Kidney (tissue), 14 donors: ENCODE data around the gene COLEC12. TPM values are rescaled to one million over a fixed set of nuclear protein-coding genes. Genes with fewer than 3 reads are reported as not detected.
A peak's percentile ranks its signal among the peaks of the same experiment; 100 is the strongest.

Source experiments
- DNase-seq, 5 donors: peaks; one replicate each; pipeline ENCODE4 v3.0.0-alpha.2; 2013 to 2020
- FAIRE-seq: peaks from 2 replicates; lab custom pipeline; 2012; peaks lifted over from hg19 to GRCh38; lab: Jason Lieb, UNC
- H3K27ac ChIP-seq, 2 donors: one replicate each; pipeline ENCODE4 v1.7.0; 2013; ENCODE audit warnings: low read depth in 2 of 2, low read length in 2 of 2, inconsistent platforms in 1 of 2
- H3K27me3 ChIP-seq: one replicate; pipeline ENCODE4 v1.7.1; 2013; ENCODE audit warnings: low read length, inconsistent platforms; ENCODE audit not compliant: control insufficient read depth, insufficient read depth
- H3K36me3 ChIP-seq, 3 donors: one replicate each; pipeline versions ENCODE4 v1.7.0 to v1.7.1; 2013; ENCODE audit warnings: low read length in 3 of 3, control low read depth in 1 of 3, inconsistent platforms in 1 of 3; ENCODE audit not compliant: insufficient read depth in 3 of 3, control insufficient read depth in 2 of 3
- H3K4me1 ChIP-seq, 3 donors: one replicate each; pipeline versions ENCODE4 v1.7.0 to v1.7.1; 2013; ENCODE audit warnings: low read length in 3 of 3, inconsistent platforms in 1 of 3, low read depth in 1 of 3; ENCODE audit not compliant: control insufficient read depth in 2 of 3, insufficient read depth in 2 of 3
- H3K4me3 ChIP-seq, 3 donors: one replicate each; pipeline versions ENCODE4 v1.7.0 to v1.8.1; 2013; ENCODE audit warnings: low read length in 3 of 3, control low read depth in 1 of 3, inconsistent platforms in 1 of 3
- H3K9ac ChIP-seq, 3 donors: one replicate each; pipeline versions ENCODE4 v1.7.0 to v1.7.1; 2013; ENCODE audit warnings: low read length in 3 of 3, control low read depth in 1 of 3, inconsistent platforms in 1 of 3
- H3K9me3 ChIP-seq, 3 donors: one replicate each; pipeline versions ENCODE4 v1.7.0 to v1.7.1; 2013; ENCODE audit warnings: low read length in 3 of 3, control low read depth in 1 of 3, inconsistent platforms in 1 of 3; ENCODE audit not compliant: control insufficient read depth in 2 of 3, insufficient read depth in 1 of 3
- intact Hi-C: fragments of 100-400 bp; cut with DNase I; formaldehyde crosslinking; loops from one replicate; pipeline ENCODE4 v1.11.1; 2022
- polyA plus RNA-seq: library from polyadenylated mRNA; stranded (reverse); fragments of 350-450 nt; fragmentation: Illumina TruSeq; extraction: RNeasy Lipid Tissue Mini Kit (QIAGEN cat#74804); gene quantifications from one replicate; pipeline ENCODE4 v1.2.3, GENCODE V29; 2014; ENCODE audit warnings: low read depth, low replicate concordance; ENCODE audit not compliant: insufficient read depth
- total RNA-seq: library from RNA; stranded (reverse); fragmentation: NEBNext Ultra II Directional; extraction: Animal tissue kit (Norgen Biotek cat#: 25700); gene quantifications from one replicate; pipeline ENCODE4 v1.2.1, GENCODE V29; 2021
- TF ChIP-seq, protein P1 (sequence below): IDR thresholded peaks from 3 replicates; pipeline ENCODE4 v1.5.1; 2012; ENCODE audit warnings: mild to moderate bottlenecking, moderate library complexity, borderline replicate concordance; ENCODE audit not compliant: insufficient read depth; ENCODE audit errors: extremely low read depth
- donor health status: control.
- donor health status: control.
- donor health status: control.
- donor health status: control.
- donor health status: control.
- donor health status: DM: yes; HTN: yes; CAD: no.
- donor health status: Normal renal cell carcinoma (clear cell type).

Gene COLEC12
- total and polyA plus RNA-seq, 2 donors from 2014 or later, result 1.3 to 7.4 TPM

DNA sequence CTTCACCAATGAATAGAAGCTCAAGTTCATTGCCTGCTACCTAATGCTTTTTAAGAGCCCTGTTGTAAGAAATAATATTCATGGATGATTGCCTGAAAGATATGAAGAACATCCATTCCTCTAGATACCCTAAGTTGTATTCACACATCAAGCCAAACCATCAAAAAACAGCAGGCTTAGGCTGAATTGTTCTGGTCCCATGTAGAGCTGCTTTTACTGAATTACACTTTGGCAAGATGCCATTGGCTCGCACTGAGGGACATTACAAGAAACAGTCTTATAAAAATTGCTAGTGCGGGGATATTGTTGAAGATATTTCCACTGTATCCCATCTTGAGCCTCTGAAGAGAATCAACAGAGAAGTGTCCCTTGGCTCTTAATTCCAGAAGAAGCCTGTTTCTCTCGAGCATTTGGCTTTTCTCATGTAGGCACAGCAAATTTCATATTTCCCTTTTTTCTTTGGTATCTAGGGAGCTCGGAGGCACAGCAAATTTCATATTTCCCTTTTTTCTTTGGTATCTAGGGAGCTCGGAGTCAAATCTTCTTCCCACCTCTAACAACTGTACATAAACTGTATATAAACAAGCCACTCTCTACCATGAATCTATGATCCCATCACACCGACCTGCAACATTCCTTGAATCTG, 107.5 kb downstream of the COLEC12 start:
- DNase-seq (peak in 1 of 5 donors; percentile 65), FAIRE-seq (no peak)

DNA sequence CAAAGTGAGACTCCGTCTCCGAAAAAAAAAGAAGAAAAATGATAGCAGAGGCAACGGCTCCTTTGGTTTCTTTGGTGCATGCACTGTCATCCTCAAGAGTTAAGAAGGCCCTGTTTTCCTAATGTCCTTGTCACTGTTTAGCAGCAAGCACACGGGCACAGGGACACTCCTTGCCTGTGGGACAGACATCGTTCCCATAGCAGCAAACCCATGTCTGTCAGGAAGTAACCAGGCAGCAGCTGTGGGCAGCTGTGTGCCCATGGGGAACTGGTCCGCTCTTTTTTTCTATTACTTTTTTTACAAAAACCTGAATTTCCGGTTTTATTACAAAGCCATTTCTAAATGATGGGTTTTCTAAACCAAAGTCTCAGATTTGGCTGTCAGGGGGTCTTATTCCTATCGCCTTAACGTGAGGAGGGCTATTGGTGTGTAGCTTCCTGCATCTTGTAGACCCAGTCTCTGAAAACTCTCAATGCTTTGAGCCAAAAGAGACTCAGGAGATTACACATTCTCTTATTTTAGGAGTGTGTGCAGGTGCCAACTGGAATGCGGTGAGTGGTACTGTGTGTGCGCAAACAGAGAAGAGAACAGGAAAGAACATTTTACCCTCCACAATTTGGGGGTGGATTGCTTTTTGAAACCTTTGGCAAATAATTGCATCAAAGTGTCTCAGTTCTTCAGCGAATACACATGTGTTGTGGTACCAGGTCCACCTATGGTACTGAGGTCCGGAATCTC, 109.6 kb downstream of the COLEC12 start:
- H3K27ac ChIP-seq, result no peak overlapping the region
- no peak overlapping the region for H3K9ac ChIP-seq
- no peaks in the 10 kb centered on the region for H3K9me3 ChIP-seq
- TF ChIP-seq, protein P1, sequence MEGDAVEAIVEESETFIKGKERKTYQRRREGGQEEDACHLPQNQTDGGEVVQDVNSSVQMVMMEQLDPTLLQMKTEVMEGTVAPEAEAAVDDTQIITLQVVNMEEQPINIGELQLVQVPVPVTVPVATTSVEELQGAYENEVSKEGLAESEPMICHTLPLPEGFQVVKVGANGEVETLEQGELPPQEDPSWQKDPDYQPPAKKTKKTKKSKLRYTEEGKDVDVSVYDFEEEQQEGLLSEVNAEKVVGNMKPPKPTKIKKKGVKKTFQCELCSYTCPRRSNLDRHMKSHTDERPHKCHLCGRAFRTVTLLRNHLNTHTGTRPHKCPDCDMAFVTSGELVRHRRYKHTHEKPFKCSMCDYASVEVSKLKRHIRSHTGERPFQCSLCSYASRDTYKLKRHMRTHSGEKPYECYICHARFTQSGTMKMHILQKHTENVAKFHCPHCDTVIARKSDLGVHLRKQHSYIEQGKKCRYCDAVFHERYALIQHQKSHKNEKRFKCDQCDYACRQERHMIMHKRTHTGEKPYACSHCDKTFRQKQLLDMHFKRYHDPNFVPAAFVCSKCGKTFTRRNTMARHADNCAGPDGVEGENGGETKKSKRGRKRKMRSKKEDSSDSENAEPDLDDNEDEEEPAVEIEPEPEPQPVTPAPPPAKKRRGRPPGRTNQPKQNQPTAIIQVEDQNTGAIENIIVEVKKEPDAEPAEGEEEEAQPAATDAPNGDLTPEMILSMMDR, result no peak
- H3K4me1 ChIP-seq, result peaks cover 0 to 2% (median 0%) of the 10 kb centered on the region in 3 donors
- FAIRE-seq (no peak), DNase-seq (no peak)
- no peak overlapping the region for H3K4me3 ChIP-seq
- intact Hi-C loops, result no loop called here
- no peaks in the 10 kb centered on the region for H3K36me3 ChIP-seq
- H3K27me3 ChIP-seq, result no peaks in the 10 kb centered on the region

More for the DNA sequence above, 107.5 kb downstream of the COLEC12 start:
- Histone ChIP-seq H3K27me3 (no peaks in the 10 kb centered on the region), H3K4me3 (no peak overlapping the region), H3K4me1 (peaks cover 0 to 2% (median 0%) of the 10 kb centered on the region in 3 donors), H3K27ac (no peak overlapping the region), H3K36me3 (no peaks in the 10 kb centered on the region), H3K9me3 (no peaks in the 10 kb centered on the region), H3K9ac (no peak overlapping the region)
- TF ChIP-seq, protein P1, result no peak
- intact Hi-C loops, result no loop called here

DNA sequence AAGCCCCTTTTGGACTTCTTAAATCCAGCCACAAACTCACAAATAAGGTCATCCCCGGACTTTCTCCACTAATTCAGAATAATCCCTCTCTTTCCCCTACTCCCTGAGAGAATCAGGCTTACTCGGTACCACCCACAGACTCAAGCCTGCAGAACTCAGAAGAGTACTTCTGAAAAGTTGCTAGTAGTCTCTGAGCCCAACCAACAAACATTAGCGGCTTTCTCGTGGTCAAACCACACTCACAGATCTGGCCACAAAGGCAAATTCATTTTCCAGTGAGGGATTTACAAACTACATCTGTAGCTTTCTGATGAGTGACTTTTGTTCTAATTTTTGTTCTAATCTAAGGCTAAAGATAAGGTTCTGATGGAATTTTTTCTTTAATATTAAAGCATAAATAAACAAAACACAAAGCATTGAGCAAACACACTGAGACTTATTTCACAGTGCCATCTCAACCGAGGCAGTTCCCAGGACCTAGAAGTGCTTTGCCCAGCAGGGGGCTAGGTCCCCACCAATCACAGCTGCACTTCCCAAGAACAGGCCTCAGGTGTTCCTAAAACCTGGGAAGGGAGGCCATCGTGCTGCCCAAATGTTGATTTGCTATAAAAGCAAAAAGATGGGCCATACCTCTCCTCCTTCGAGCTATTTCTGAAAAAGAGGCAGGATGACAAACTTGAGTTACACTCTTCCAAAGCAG, 110.7 kb downstream of the COLEC12 start:
- no peak overlapping the region for H3K4me3 ChIP-seq
- H3K9me3 ChIP-seq, result no peaks in the 10 kb centered on the region
- DNase-seq (no peak), FAIRE-seq (no peak)
- TF ChIP-seq, protein P1, result no peak
- H3K4me1 ChIP-seq, result no peaks in the 10 kb centered on the region
- no peaks in the 10 kb centered on the region for H3K36me3 ChIP-seq
- intact Hi-C loops, result no loop called here
- H3K27me3 ChIP-seq, result no peaks in the 10 kb centered on the region
- no peak overlapping the region for H3K9ac ChIP-seq
- no peak overlapping the region for H3K27ac ChIP-seq
